ENCODE measurements around the gene CAMTA1. TPM values are rescaled to one million over a fixed set of nuclear protein-coding genes. Genes with fewer than 3 reads are reported as not detected.

The CAMTA1 gene
- total RNA-seq, 1 donor from 2014 or later = 99.0 TPM

DNA sequence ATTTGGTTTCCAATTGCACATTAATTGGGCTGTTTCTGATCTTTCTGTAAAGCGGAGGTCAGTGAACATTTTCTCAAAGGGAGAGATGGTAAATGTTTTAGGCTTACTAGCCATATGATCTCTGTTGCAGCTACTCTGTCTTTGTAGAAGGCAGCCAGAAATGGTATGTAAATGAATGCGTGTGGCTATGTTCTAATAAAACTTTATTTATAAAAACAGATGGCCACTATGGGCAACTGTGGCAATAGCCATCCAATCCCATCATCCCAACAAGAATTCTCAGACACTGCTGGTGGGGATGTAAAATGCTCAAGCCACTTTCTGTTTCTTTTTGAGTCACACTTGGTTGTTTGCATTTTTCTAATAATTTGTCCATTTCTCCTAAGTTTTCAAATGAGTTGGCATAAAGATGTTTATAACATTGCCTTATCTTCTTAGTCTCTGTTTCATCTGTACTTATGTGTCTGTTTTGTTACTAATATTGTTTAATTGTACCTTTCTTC, 537.1 kb downstream of the CAMTA1 start:
- Mint-ChIP-seq H3K4me1 (ENCODE audit: low read depth) (no peaks in the 10 kb centered on the region), H3K4me3 (ENCODE audit: low read depth) (no peak overlapping the region), H3K9me3 (ENCODE audit: low read depth) (peaks cover 4% of the 10 kb centered on the region), H3K27ac (no peak overlapping the region), H3K36me3 (ENCODE audit: insufficient read depth) (no peaks in the 10 kb centered on the region), H3K27me3 (peaks cover 14% of the 10 kb centered on the region)
- TF ChIP-seq, protein P1, sequence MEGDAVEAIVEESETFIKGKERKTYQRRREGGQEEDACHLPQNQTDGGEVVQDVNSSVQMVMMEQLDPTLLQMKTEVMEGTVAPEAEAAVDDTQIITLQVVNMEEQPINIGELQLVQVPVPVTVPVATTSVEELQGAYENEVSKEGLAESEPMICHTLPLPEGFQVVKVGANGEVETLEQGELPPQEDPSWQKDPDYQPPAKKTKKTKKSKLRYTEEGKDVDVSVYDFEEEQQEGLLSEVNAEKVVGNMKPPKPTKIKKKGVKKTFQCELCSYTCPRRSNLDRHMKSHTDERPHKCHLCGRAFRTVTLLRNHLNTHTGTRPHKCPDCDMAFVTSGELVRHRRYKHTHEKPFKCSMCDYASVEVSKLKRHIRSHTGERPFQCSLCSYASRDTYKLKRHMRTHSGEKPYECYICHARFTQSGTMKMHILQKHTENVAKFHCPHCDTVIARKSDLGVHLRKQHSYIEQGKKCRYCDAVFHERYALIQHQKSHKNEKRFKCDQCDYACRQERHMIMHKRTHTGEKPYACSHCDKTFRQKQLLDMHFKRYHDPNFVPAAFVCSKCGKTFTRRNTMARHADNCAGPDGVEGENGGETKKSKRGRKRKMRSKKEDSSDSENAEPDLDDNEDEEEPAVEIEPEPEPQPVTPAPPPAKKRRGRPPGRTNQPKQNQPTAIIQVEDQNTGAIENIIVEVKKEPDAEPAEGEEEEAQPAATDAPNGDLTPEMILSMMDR (IDR thresholded peaks at IDR 0.05; ENCODE audit: unreplicated experiment) = no peak
- DNase-seq (ENCODE audit: low spot score, unreplicated experiment) = no peak

DNA sequence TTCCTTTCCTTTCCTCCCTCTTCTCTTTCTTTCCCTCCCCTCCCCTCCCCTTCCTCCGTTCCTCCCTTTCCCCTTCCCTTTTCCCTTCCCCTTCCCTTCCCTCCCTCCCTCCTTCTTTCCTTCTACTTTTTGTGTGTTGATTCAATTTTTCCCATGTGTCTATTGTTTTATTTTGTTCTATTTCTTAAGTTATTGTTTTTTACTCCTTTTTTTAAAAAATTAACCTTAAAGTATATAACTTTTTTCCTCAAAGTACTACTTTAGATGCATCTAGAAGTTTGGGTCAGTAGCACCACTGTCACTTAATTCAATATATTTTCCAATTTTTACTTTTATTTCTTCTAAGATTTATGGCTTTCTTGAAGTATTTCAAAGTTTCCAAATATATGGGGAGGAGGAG, 537.7 kb downstream of the CAMTA1 start:
- Mint-ChIP-seq H3K27ac (no peak overlapping the region), H3K4me3 (ENCODE audit: low read depth) (no peak overlapping the region), H3K4me1 (ENCODE audit: low read depth) (no peaks in the 10 kb centered on the region), H3K9me3 (ENCODE audit: low read depth) (peaks cover 6% of the 10 kb centered on the region), H3K27me3 (peaks cover 14% of the 10 kb centered on the region), H3K36me3 (ENCODE audit: insufficient read depth) (no peaks in the 10 kb centered on the region)
- no peak for DNase-seq (ENCODE audit: low spot score, unreplicated experiment)
- TF ChIP-seq, protein P1 (IDR thresholded peaks at IDR 0.05; ENCODE audit: unreplicated experiment) = no peak

DNA sequence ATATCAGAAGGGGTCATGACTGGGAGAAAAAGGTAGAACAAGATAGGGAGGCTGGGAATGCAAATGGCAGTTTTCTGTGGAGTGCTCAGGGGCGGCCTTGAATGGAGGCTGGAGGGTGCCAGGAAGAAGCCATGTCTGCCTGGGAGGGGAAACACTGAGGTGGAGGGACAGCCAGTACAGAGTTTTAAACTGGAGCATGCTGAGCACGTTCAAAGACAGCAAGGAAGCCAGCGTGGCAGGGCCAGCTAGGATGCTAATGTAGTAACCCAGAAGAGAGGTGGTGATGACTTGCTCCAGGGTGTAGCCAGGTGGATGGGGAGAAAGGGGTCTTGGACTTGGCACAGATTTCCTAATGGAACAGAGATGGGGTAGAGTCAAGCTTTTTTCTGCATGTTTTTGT, 540.0 kb downstream of the CAMTA1 start:
- H3K4me1 Mint-ChIP-seq (ENCODE audit: low read depth) = no peaks in the 10 kb centered on the region
- TF ChIP-seq, protein P1 (IDR thresholded peaks at IDR 0.05; ENCODE audit: unreplicated experiment) = no peak
- H3K4me3 Mint-ChIP-seq (ENCODE audit: low read depth) = no peak overlapping the region
- peaks cover 8% of the 10 kb centered on the region for H3K9me3 Mint-ChIP-seq (ENCODE audit: low read depth)
- no peaks in the 10 kb centered on the region for H3K36me3 Mint-ChIP-seq (ENCODE audit: insufficient read depth)
- no peak overlapping the region for H3K27ac Mint-ChIP-seq
- no peak for DNase-seq (ENCODE audit: low spot score, unreplicated experiment)
- H3K27me3 Mint-ChIP-seq = peaks cover 14% of the 10 kb centered on the region

DNA sequence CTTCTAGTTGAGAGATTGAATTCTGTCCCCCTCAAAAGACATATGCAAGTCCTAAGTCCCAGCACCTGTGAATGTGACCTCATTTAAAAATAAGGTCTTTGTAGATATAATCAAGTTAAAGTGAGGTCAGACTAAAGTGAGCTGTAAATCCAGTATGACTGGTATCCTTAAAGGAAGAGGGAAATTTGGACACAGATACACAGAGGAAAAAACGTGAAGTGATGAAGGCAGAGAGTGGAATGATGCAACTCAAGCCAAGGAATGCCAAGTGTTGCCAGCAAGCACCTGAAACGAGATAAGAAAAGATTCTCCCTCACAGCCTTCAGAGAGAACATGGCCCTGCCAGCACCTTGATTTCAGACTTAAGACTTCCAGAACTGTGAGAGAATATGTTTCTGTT, 541.1 kb downstream of the CAMTA1 start:
- TF ChIP-seq, protein P1 (IDR thresholded peaks at IDR 0.05; ENCODE audit: unreplicated experiment) = no peak
- Mint-ChIP-seq H3K4me3 (ENCODE audit: low read depth) (no peak overlapping the region), H3K4me1 (ENCODE audit: low read depth) (no peaks in the 10 kb centered on the region), H3K27ac (no peak overlapping the region), H3K36me3 (ENCODE audit: insufficient read depth) (no peaks in the 10 kb centered on the region), H3K9me3 (ENCODE audit: low read depth) (peaks cover 8% of the 10 kb centered on the region), H3K27me3 (peaks cover 14% of the 10 kb centered on the region)
- no peak for DNase-seq (ENCODE audit: low spot score, unreplicated experiment)

DNA sequence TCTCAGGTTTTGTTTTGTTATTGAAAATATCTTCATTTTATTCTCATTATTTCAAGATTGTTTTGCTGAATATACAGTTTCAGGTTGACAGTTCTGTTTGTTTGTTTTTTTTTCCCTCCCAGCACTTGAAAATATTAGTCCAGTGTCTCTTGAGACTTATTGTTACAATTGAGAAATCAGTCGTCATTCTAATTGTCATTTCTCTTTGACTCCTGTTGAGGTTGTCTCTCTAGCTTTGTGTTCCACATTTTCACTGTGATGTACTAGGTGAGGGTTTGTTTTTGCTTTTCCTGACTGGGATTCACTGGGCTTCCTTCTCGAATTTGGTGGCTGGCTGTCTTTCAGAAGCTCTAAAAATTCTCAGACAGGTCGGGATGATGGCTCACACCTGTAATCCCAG, 542.6 kb downstream of the CAMTA1 start:
- Mint-ChIP-seq H3K36me3 (ENCODE audit: insufficient read depth) (no peaks in the 10 kb centered on the region), H3K4me1 (ENCODE audit: low read depth) (no peaks in the 10 kb centered on the region), H3K4me3 (ENCODE audit: low read depth) (no peak overlapping the region), H3K9me3 (ENCODE audit: low read depth) (peaks cover 8% of the 10 kb centered on the region), H3K27me3 (peaks cover 14% of the 10 kb centered on the region), H3K27ac (no peak overlapping the region)
- TF ChIP-seq, protein P1 (IDR thresholded peaks at IDR 0.05; ENCODE audit: unreplicated experiment) = no peak
- DNase-seq (ENCODE audit: low spot score, unreplicated experiment) = no peak

Data from progenitor cell of endocrine pancreas (in vitro differentiated cells).